SK-N-SH treated with all-trans-retinoic acid at 6 μM for 48 hours (cell line): Measurements from ENCODE around the gene GRIK3.

Source experiments
- ARNTL ChIP-seq: fragments of 450-650 bp; formaldehyde crosslinking; IDR thresholded peaks from 2 replicates; pipeline ENCODE4 v1.5.0; 2020; ENCODE audit warnings: low read depth, mild to moderate bottlenecking, moderate library complexity, borderline replicate concordance
- CREB5 ChIP-seq: fragments of 250-450 bp; sonication (Bioruptor Pico); IDR thresholded peaks from 2 replicates; pipeline ENCODE4 v1.5.1; 2020; ENCODE audit warnings: low read depth, mild to moderate bottlenecking, moderate library complexity
- CSDC2 ChIP-seq: fragments of 250-450 bp; sonication (Bioruptor Pico); IDR thresholded peaks from 2 replicates; pipeline ENCODE4 v1.5.0; 2020; ENCODE audit warnings: mild to moderate bottlenecking, moderate library complexity
- ESRRG ChIP-seq: fragments of 250-450 bp; sonication (Bioruptor Pico); IDR thresholded peaks from 2 replicates; pipeline ENCODE4 v1.6.1; 2021; ENCODE audit warnings: mild to moderate bottlenecking
- PATZ1 ChIP-seq: fragments of 250-450 bp; sonication (Bioruptor Pico); IDR thresholded peaks from 2 replicates; pipeline ENCODE4 v1.8.0; 2020; ENCODE audit warnings: mild to moderate bottlenecking, moderate library complexity, borderline replicate concordance
- POU6F1 ChIP-seq: fragments of 250-450 bp; sonication (Bioruptor Pico); IDR thresholded peaks from 2 replicates; pipeline ENCODE4 v1.8.0; 2021; ENCODE audit warnings: low read depth, mild to moderate bottlenecking, moderate library complexity, borderline replicate concordance
- RARB ChIP-seq: fragments of 250-450 bp; sonication (Bioruptor Pico); IDR thresholded peaks from 2 replicates; pipeline ENCODE4 v1.8.0; 2021; ENCODE audit warnings: mild to moderate bottlenecking, moderate library complexity
- SNAI2 ChIP-seq: fragments of 250-450 bp; sonication (Bioruptor Pico); IDR thresholded peaks from 2 replicates; pipeline ENCODE4 v1.5.0; 2020; ENCODE audit warnings: mild to moderate bottlenecking, moderate library complexity
- ZFP3 ChIP-seq: fragments of 250-450 bp; sonication (Bioruptor Pico); IDR thresholded peaks from 2 replicates; pipeline ENCODE4 v1.5.0; 2020; ENCODE audit warnings: mild to moderate bottlenecking, moderate library complexity
- ZFP30 ChIP-seq: fragments of 450-650 bp; formaldehyde crosslinking; IDR thresholded peaks from 2 replicates; pipeline ENCODE4 v1.5.0; 2022; ENCODE audit warnings: mild to moderate bottlenecking, moderate library complexity
- ZNF565 ChIP-seq: fragments of 450-650 bp; formaldehyde crosslinking; conservative IDR thresholded peaks from 2 replicates; pipeline ENCODE4 v1.5.0; 2020; ENCODE audit warnings: low read depth, mild to moderate bottlenecking, moderate library complexity
- ZNF70 ChIP-seq: fragments of 450-650 bp; formaldehyde crosslinking; IDR thresholded peaks from 2 replicates; pipeline ENCODE4 v1.5.0; 2020; ENCODE audit warnings: mild to moderate bottlenecking, moderate library complexity
- ZNF8 ChIP-seq: fragments of 450-650 bp; formaldehyde crosslinking; IDR thresholded peaks from 2 replicates; pipeline ENCODE4 v1.5.0; 2020; ENCODE audit warnings: mild to moderate bottlenecking, moderate library complexity

- TF ChIP-seq POU6F1 (CRISPR knock-in tag), result no peak
- no peak for TF ChIP-seq SNAI2
- no peak for TF ChIP-seq CREB5
- TF ChIP-seq ARNTL (CRISPR knock-in tag), result no peak
- TF ChIP-seq ZFP3 (CRISPR knock-in tag), result no peak
- TF ChIP-seq RARB (CRISPR knock-in tag), result no peak
- TF ChIP-seq CSDC2 (CRISPR knock-in tag), result no peak
- TF ChIP-seq PATZ1, result no peak
- TF ChIP-seq ZNF70 (CRISPR knock-in tag), result no peak
- no peak for TF ChIP-seq ZNF8 (CRISPR knock-in tag)
- TF ChIP-seq ZNF565 (CRISPR knock-in tag), result no peak
- TF ChIP-seq ESRRG (CRISPR knock-in tag), result no peak
- TF ChIP-seq ZFP30, result no peak
Observed at GRCh38 chr1:36842448-36842847, 191.9 kb downstream of the GRIK3 start.
